ENCODE data around the gene GEMIN5.

GRCh38 chr5:154895606-154896561 lies 42.1 kb downstream of the GEMIN5 start:
- TF ChIP-seq CTCF (IDR thresholded peaks at IDR 0.05; ENCODE audit: low read depth, low read length, poor library complexity, severe bottlenecking) (no peak), EZH2phosphoT487 (IDR thresholded peaks at IDR 0.05; ENCODE audit: borderline replicate concordance, low read length) (no peak)
